Measurements from ENCODE around the gene ZNF784. TPM values are rescaled to one million over a fixed set of nuclear protein-coding genes. Genes with fewer than 3 reads are reported as not detected.

The ZNF784 gene
- total and polyA plus RNA-seq, 2 of the 4 experiments (the other 2 are of a cell fraction): 2.5 to 3.7 TPM

DNA sequence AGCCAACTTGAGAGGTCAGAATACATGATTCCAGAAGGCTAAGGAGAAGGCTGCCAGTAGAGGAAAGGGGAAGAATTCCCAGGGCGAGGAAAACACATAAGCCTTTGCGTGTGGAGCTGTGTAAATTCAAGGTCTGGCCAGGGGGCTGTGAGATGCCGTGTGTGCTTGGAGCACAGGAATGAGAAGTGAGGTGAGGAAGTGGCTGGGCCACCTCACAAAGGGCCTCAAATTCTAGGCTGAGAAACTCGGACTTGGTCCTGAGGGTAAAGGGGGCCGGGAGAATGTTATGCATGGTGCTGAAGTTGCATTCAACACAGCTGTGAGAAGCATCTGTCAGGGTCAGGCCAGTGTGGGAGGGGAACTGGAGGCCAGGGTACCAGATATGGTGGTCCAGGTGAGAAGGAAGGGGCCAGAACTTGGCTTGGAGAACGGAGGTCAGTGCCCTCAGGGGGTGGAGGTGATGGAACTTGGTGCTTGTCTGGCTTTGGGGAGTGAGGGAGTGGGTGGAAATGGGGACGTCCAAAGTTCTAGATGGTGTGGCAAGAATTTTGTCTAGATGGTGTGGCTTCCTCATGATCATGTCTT, 11.6 kb upstream of the ZNF784 start (continued):
- no peak for TF ChIP-seq NFE2L2 (IDR thresholded peaks at IDR 0.05; ENCODE audit: low read depth, low read length)

DNA sequence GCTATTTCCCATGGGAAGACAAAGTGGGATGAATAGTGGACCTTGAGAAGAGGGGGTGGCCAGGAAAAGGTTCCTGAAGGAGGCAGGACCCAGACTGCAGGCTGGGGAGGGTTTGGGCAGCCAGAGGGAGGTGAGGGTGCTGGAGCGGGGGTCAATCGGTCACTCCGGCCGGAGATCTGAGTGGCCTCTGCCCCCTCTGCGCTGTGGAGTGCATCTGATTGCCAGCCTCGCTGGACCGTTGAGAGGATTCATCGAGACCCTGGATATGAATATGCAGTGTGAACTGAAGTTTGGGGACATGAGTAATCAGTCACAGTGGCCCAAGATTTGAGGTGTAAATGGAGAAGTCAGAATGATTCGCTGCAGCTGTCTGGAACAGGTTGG, 11.0 kb upstream of the ZNF784 start:
- Histone ChIP-seq H2AK5ac (ENCODE audit: low read depth, low read length) (peak overlapping the region; percentile 97), H3K23ac (ENCODE audit: low read depth, low read length) (peak overlapping the region; percentile 80; the same call in 1 of the 2 replicates), H3K27ac (ENCODE audit: insufficient read depth, low read length) (peak overlapping the region; percentile 92), H3K9me3 (ENCODE audit: control insufficient read depth, insufficient read depth, low read length) (no peaks in the 10 kb centered on the region), H4K20me1 (ENCODE audit: insufficient read depth, low read length) (0 out of 2 replicates have a peak, but pooled peaks cover 9% of the 10 kb centered on the region), H2AFZ (replicated peaks; ENCODE audit: low read length, poor library complexity) (peak overlapping the region; percentile 38), H3K14ac (replicated peaks; ENCODE audit: low read depth, low read length) (peak overlapping the region; percentile 97), H3K18ac (ENCODE audit: low read depth, low read length) (peak overlapping the region; percentile 66), H3K9ac (ENCODE audit: low read depth, low read length) (peak overlapping the region; percentile 98), H2BK120ac (ENCODE audit: low read depth, low read length) (0 out of 2 replicates have a peak overlapping the region, but pooled peaks have one; percentile 31), H3K9me1 (ENCODE audit: insufficient read depth, low read length) (peaks cover 18% of the 10 kb centered on the region), H3K27me3 (ENCODE audit: control insufficient read depth, insufficient read depth, low read length) (no peaks in the 10 kb centered on the region), H4K5ac (ENCODE audit: low read depth, low read length) (peak overlapping the region; percentile 98), H3K79me1 (ENCODE audit: low read depth in 1 of 2, low read length in 2 of 2) (peaks cover 26 to 56% of the 10 kb centered on the region in 2 experiments), H3K4me3 (ENCODE audit: insufficient read depth, low read depth, low read length) (peak overlapping the region; percentile 88), H3K4me1 (ENCODE audit: control insufficient read depth, insufficient read depth, low read length) (peaks cover 11% of the 10 kb centered on the region), H3K4me2 (ENCODE audit: low read depth, low read length) (peak overlapping the region; percentile 98), H4K91ac (ENCODE audit: insufficient read depth, low read depth, low read length) (peak overlapping the region; percentile 91), H4K8ac (ENCODE audit: low read depth in 2 of 2, low read length in 2 of 2) (peak overlapping the region; percentile 97 to 99), H2BK20ac (ENCODE audit: low read depth, low read length) (peak overlapping the region; percentile 4; the same call in 1 of the 2 replicates), H2BK15ac (ENCODE audit: low read depth, low read length) (peak overlapping the region; percentile 40; the same call in 1 of the 3 replicates), H2AK9ac (replicated peaks; ENCODE audit: low read depth, low read length, poor library complexity) (peak overlapping the region; percentile 81), H3K56ac (ENCODE audit: extremely low read depth, insufficient read depth, low read length) (peak overlapping the region; percentile 79), H3K4ac (ENCODE audit: low read depth, low read length) (peak overlapping the region; percentile 96), H3K36me3 (ENCODE audit: control insufficient read depth, insufficient read depth, low read length) (peaks cover 4% of the 10 kb centered on the region; the same call in 1 of the 2 replicates), H2BK5ac (ENCODE audit: low read depth, low read length, poor library complexity, severe bottlenecking) (peak overlapping the region; percentile 80)
- TF ChIP-seq, protein P1, sequence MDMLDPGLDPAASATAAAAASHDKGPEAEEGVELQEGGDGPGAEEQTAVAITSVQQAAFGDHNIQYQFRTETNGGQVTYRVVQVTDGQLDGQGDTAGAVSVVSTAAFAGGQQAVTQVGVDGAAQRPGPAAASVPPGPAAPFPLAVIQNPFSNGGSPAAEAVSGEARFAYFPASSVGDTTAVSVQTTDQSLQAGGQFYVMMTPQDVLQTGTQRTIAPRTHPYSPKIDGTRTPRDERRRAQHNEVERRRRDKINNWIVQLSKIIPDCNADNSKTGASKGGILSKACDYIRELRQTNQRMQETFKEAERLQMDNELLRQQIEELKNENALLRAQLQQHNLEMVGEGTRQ (IDR thresholded peaks at IDR 0.05; ENCODE audit: low read depth, low read length): no peak
- TF ChIP-seq MAZ (IDR thresholded peaks at IDR 0.05; ENCODE audit: borderline replicate concordance, low read depth, low read length) (no peak), RFX5 (IDR thresholded peaks at IDR 0.05; ENCODE audit: low read depth, low read length) (no peak), MAFK (IDR thresholded peaks at IDR 0.05; ENCODE audit: low read depth, low read length) (no peak), FOS (IDR thresholded peaks at IDR 0.05; ENCODE audit: low read depth, low read length) (no peak)
- TF ChIP-seq, protein P2, sequence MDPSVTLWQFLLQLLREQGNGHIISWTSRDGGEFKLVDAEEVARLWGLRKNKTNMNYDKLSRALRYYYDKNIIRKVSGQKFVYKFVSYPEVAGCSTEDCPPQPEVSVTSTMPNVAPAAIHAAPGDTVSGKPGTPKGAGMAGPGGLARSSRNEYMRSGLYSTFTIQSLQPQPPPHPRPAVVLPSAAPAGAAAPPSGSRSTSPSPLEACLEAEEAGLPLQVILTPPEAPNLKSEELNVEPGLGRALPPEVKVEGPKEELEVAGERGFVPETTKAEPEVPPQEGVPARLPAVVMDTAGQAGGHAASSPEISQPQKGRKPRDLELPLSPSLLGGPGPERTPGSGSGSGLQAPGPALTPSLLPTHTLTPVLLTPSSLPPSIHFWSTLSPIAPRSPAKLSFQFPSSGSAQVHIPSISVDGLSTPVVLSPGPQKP (IDR thresholded peaks at IDR 0.05; ENCODE audit: borderline replicate concordance, low read depth, low read length): no peak
- BruUV-seq (replicated peaks): no TSS peak
- 36% methylated on average over 4 of the region's 9 CpGs; no CpG with 5 or more reads in 1 of the 2 experiments for WGBS, 2 experiments (ENCODE audit: extremely low coverage in 2 of 2, insufficient read length in 1 of 2)
- DNase-seq (no peak), ATAC-seq (ENCODE audit: low read depth) (peak; percentile 12; the same call in 1 of the 2 replicates)
- CTCF ChIA-PET: no interaction called here
- POLR2A ChIA-PET (ENCODE audit: unreplicated experiment): no interaction called here
- intact Hi-C loops (cut with micrococcal nuclease): loop anchor here (10.0 kb wide), 1 partner anchor 429 kb away; no protein-coding TSS in a partner anchor
- in situ Hi-C loops (cut with MboI; ENCODE audit: low sequenced_read_pairs): loop anchor here (25.0 kb wide), 2 partner anchors 348 to 523 kb away; partner anchors contain the start of genes BRSK1, HSPBP1 and PPP1R12C
- dilution Hi-C loops (cut with HindIII; ENCODE audit: low sequenced_read_pairs, unreplicated experiment): no loop called here

Measured in IMR-90 (cell line).